Glomerular visceral epithelial cell (primary cell): ENCODE measurements around the gene ZNF483.
"Not testable (repeated sequence)": the region's sequence is repeated elsewhere in the genome, so short reads cannot be mapped to it uniquely, and the experiment has no call there.

Source experiments
- DNase-seq: peaks from one replicate; pipeline ENCODE4 v3.0.0-alpha.2; 2016; ENCODE audit errors: extremely low spot score

ZNF483 gene

GRCh38 chr9:111610149-111610548, 85.2 kb downstream of the ZNF483 start:
- no peak for DNase-seq

GRCh38 chr9:111610845-111611244, 85.9 kb downstream of the ZNF483 start:
- DNase-seq: no peak

GRCh38 chr9:111613436-111614040, 88.6 kb downstream of the ZNF483 start:
- no peak for DNase-seq

- no peak for DNase-seq
Observed at GRCh38 chr9:111615928-111616327, 90.9 kb downstream of the ZNF483 start.

GRCh38 chr9:111617349-111617748, 92.4 kb downstream of the ZNF483 start:
- DNase-seq: not testable (repeated sequence)

GRCh38 chr9:111621895-111622480, 97.0 kb downstream of the ZNF483 start:
- DNase-seq: peak; percentile 41

- peak; percentile 70 for DNase-seq
Observed at GRCh38 chr9:111622626-111623025, 97.6 kb downstream of the ZNF483 start.
